ENCODE data around the gene GPR39.
"Not testable (repeated sequence)": the region's sequence is repeated elsewhere in the genome, so short reads cannot be mapped to it uniquely, and the experiment has no call there.

GPR39 gene

DNA sequence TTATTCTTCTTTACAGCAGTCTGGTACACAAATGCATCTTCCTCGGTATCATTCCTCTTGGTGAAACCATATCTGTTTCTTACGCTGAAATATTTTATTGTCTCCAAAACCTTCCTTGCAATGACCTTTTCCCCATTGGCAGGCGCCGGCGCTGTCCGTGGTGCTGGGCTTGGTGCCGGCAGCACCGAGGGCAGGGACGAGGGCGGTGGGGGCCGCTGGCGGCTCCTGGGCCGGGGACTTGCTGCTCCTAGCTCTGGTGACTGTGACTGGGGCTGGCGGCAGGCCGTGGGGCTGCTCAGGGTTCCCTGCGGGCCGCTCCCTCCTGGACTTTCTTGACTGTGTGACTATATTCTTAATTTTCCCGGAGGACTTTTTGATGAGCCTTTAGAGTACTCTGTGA lies 72.5 kb downstream of the GPR39 start:
- no peak for DNase-seq (ENCODE audit: low read depth in 2 of 2)

DNA sequence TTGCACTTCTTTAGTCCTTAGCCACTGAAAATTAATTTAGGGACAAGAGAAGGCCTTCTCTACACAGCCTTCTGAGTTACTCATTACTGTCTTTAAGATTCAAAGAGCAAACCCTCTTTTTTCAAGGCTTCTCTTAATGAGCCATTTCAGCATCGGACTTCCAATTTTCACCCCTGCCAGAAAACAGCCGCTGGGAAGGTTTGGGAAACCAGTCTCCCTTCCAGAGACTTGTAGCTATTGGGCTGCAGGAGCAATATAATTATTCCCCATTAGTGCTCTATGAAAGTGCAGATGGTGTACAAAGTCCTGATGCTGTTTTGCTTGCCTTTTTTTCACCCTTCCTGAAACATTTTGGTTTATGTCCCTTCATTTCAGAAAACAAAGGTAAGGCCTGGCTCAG lies 79.3 kb downstream of the GPR39 start:
- DNase-seq (ENCODE audit: low read depth in 2 of 2), result no peak

DNA sequence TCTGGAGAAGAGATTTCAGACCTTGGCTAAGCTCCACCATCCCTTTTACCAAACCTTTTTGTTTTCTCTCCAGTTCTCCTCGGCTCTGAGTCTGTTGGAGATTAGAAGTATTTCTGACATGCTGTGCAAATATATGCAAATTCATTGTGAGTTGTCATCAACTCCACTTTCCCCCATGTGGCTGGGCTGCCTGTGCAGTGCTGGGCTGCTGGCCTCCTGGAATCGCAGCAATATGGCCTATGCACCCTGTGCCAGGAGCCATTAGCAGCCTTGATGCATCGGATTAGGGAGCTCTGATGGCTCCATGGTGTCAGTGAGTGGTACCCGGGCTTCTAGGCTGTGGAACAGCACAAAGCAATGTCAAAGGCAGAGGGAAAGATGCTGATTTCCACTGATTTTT lies 80.0 kb downstream of the GPR39 start:
- no peak for DNase-seq (ENCODE audit: low read depth in 2 of 2)

DNA sequence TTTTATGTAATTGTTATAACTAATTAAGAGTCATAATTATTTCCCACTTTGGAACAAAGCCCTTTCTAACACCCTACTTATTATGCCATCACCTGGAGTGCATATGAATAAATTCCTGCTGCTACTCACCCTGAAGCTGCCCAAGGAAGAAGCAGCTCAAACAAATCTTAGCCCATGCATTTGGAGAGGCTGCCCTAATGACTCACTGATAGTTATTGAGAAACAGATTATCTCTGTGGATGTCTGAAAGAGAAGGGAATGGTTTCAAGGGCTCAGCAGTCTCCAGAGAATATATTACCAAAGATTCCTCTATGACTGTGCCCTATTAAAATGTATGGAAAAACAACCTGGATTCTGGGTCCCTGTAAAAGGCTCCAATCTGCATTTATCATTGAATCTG lies 81.0 kb downstream of the GPR39 start:
- no peak for DNase-seq (ENCODE audit: low read depth in 2 of 2)

DNA sequence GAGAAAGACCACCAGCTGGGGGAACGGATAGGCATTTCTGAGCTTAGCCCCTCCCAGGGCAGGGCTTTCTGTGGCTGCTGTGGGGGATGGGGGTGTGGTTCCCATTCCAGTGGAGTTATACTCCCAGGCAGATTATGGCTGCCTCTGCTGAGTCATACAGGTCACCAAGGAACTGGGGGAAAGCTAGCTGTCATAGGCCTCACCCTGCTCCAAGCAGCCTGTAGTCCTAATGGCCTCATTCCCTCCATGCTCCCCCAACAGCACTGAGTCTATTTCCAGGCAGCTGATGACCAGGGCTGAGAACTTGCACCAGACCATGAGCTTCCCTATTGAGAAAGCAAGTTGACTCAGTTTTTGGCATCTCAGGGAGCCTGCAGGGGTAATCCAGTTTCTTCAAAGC lies 87.1 kb downstream of the GPR39 start:
- no peak for DNase-seq (ENCODE audit: low read depth in 2 of 2)

DNA sequence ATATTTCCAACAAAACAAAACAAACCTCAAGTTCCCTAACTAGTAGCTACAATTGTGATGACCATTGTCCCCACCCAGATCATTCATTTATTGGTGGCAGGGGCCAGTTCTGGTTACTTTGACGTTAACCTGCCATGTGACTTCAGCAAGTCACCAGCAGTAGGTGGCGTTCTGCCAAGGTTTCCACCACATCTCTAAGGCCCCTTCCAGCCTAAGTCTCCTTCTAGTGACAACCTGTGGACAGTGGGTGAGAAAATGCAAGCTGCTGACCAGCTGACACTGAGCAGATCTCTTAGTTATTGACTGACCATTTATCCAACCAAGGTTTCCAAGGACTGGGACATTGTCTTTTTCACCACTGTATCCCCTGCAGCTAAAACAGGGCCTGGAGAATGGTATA lies 98.4 kb downstream of the GPR39 start:
- no peak for DNase-seq (ENCODE audit: low read depth in 2 of 2)

DNA sequence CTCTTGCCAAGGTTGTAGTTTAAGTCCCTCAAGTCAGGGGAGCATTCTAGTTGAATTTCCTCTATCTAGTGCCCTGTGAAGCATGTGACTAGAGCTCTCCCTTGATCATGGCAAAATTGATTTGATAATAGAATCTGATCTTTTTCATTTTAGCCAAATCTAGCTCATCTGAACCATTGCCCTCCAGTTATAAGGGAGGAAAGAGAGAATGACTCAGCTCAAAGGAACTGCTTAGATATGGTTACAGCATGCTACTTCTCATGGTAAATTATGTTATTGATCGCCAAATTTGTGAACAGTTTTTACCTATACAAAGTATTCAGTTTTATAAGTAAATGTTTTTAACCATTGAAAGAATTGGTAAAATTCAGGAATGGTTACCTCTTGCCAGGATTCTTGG lies 100.8 kb downstream of the GPR39 start:
- DNase-seq (ENCODE audit: low read depth in 2 of 2), result no peak

DNA sequence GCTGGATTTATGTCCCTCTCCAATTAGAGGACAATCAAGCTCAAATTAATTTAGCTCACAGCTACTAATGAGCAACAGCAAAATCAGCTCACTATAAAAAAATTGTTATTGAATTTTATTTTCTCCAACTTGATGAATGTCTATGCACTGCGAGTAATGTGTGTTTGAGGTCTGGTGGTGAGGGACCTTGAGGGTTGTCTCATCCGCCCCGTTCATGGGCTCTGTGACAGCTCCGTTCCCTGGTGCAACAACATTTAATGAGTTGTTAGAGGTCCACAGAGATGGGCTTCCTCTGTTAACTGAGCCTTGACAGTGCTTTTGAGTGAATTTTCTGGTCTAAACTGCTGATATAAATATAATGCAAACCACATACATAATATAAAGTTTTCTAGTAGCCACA lies 101.7 kb downstream of the GPR39 start:
- DNase-seq (ENCODE audit: low read depth in 2 of 2), result no peak

DNA sequence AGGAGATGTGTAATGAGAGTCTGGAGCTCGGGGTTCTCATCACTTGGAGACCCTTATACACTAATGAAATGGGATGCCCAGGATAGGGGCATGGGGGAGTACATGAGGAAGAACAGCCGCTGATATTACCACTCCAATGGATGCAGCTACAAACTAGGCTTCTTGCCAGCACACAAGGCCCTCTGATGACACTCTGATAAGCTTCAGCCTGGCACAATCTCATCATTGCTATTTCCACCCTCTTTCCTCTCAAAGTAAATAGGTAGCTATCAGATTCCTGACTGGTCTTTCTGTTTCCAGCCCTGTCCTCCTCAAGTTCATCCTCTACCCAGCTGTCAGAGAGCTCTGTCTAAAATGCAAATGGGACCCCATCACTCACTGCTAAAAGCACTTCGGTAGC lies 103.0 kb downstream of the GPR39 start:
- no peak for DNase-seq (ENCODE audit: low read depth in 2 of 2)

DNA sequence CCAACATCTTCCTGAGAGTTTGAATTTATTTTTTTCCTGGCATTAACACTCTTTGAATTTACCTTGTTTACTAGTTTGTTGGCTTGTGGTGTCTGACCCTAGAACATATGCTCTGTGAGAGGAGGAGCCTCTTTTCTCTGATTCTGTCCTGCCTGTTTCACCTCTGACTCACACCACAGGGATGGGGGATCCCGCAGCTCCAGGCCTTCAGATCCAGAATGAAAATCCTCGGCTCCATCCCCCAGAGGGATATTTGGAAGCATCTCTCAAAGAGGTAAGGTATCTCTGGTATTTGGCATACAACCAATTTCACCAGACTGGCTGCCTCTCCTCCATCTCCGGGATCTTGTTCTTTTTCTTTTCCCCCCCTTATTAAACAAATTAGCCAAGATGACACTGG lies 104.7 kb downstream of the GPR39 start:
- no peak for DNase-seq (ENCODE audit: low read depth in 2 of 2)

DNA sequence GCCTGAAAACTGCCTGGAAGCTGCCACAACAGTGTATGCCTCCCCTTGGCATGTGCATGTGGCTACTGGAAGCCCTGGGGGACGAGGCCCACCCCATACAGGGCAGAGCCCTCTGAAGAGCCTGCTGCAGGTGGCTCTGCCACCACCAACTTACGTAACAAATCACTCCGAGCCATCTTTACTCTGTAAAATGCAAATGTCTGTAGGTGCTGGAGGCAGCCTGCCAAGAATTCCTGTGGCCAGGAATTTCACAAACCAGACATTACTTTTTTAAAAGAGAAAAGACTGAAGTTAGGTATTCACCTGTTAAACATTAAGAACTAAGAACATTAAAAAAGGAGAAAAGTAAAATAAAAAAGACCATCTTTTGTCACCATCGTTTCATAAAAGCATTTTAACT lies 106.3 kb downstream of the GPR39 start:
- no peak for DNase-seq (ENCODE audit: low read depth in 2 of 2)

DNA sequence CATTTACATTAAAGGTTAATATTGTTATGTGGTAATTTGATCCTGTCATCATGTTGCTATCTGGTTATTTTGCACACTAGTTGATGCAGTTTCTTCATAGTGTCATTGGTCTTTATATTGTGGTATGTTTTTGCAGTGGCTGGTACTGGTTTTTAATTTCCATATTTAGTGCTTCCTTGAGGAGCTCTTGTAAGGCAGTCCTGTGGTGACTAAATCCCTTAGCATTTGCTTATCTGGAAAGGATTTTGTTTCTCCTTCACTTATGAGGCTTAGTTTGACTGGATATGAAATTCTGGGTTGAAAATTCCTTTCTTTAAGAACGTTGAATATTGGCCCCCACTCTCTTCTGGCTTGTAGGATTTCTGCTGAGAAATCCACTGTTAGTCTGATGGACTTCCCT lies 120.5 kb downstream of the GPR39 start:
- not testable (repeated sequence) for DNase-seq (ENCODE audit: low read depth in 2 of 2)

DNA sequence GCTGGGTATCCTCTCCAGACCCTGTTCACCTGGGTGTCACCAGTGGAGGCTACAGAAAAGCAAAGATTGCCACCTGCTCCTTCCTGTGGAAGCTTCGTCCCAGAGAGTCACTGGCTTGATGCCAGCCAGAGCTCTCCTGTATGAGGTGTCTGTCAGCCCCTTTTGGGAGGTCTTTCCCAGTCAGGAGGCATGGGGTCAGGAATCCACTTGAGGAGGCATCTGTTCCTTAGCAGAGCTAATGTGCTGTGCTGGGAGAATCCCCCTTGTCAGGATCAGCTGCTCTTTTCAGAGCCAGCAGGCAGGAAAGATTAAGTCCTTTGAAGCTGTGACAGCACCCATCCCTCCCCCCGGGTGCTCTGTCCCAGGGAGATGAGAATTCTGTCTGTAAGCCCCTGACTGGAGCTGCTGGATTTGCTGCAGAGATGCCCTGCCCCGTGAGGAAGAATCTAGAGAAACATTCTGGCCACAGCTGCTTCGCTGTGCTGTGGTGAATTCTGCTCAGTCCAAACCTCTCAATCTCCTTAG lies 121.8 kb downstream of the GPR39 start:
- no peak for DNase-seq (ENCODE audit: low read depth in 2 of 2)

DNA sequence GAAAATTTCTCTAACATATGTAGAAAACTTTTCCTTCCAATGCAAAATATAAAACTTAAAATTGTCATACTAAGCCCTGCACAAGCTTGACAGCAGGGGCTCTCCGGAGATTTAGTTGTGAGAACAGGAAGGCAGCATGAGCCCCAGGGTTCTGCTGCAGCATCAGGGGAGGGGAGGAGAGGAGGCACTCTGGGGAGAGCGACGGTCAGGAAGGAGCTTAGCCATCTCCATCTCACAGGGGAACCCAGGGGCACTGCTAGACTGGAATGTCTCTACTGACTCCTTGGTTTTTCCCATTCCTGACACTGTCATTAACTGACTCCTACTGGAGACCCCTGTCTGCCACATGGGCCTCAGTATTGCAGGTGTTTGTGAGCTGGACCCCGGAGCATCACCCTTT lies 123.6 kb downstream of the GPR39 start:
- no peak for DNase-seq (ENCODE audit: low read depth in 2 of 2)

DNA sequence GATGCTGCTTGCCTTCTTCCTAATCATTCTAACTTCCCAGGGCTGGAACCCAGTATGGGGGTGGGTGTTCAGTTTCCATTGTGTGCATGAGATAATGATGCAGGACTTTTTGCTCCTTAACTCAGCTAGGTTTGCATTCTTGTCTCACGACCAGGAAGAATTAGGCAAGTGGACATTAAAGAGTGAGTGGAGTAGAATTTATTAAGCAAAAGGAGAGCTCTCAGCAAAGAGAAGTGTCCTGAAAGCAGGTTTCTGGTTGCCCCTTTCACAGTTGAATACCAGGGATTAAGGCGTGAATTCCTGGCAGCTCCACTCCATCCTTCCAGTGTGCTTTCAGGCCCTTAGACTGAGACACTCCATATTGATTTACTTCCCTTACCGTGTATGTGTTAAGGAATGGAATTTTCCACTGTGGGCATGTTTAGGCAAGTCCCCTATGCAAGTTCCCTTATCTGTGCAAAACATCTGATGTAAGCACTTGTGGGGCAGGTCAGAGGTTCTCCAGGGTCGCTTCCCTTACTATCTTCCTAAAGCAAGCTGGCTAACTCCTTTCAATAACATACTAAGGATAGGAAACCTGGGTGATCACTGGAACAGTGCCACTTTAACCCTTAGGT lies 126.5 kb downstream of the GPR39 start:
- no peak for DNase-seq (ENCODE audit: low read depth in 2 of 2)

DNA sequence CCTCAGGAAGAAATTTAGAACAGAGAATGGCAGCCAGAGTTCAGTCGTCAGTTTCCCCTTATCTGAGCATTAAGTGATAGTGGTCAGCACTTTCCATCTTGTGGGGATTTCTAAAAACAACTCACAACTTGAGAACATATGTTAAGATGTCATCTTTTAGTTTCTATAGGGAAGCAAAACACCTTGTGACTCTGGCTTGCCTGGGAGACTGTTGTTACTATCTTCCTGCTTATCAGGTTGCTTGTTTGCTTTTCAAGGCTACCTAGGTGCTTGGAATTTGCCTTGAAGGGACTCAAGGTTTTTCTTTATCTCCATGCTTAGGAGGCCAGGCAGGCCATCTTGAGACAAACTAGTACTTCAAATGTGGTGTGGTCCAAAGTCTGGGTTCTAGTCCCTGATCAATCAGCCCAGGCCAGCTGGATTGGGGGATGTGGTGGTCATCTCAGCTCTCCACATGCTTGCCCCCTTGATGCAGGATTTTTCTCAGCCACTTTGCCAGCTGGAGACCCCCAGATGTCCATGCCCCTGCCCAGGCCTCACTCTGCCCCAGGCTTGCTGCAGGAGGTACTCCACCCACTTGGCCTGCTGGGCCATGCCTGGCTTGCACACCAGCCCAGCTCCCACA lies 127.5 kb downstream of the GPR39 start:
- no peak for DNase-seq (ENCODE audit: low read depth in 2 of 2)

DNA sequence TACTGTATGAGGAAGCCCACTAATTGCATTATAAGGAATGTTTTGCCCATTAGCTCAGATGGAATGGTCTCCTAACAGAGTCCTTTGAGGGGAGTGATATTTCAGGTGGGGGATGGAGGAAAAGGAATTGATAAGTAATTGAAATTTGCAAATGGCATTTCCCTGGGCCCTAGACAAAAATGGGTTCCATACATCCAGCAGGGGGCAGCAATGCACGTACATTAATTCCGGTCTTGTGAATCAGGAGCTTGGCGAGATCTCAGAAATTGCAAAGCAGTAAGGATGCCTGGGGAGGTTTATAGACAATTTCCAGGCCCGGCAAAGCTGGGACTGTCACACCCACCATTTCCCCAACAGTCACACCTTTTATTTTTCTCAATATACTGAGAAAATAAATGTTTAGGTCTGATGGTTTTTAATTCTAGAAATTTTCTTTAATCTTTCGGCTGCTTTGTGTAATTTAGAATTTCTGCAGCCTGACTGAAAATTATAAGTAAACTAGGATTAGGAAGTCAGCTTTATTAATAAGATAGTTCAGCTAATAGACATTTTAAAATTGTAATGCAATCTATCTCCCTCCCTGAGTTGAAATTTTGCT lies 130.6 kb downstream of the GPR39 start:
- peak; percentile 14 to 49 for DNase-seq (ENCODE audit: low read depth in 2 of 2)

DNA sequence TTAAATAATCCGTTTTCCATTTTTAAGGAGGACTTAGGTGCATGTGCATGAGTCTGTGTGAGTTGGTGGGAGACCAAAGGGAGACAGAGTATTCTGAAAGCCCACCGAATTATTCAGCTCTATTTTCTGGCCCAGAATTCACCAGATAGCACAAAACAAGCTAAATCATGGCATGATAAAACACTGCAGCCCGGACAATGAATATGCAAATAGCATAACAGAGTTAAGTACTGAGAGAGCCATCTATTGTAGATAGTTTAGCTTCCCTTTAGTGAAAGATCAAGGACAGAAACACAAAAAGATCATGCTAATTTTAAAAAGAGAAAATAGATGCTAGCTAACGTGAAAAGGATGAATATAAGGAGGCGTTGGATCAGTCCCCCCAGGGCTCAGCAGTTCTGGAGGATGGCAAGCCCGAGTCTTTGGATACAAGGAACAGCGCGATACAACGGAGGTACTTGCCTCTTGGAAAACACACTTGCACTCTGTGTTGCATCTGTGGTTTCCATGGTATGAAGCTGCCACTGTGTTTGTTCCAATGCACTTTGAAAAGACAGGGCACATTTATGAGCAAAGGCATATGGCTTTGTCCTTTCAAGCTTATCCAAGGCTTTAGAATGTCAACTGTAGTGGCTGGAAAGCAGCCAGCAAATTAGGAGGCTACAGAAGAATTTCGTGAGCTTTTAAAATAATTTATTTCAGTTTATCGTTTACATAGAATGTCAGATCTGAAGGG lies 133.5 kb downstream of the GPR39 start:
- DNase-seq (ENCODE audit: low read depth in 2 of 2), result no peak

DNA sequence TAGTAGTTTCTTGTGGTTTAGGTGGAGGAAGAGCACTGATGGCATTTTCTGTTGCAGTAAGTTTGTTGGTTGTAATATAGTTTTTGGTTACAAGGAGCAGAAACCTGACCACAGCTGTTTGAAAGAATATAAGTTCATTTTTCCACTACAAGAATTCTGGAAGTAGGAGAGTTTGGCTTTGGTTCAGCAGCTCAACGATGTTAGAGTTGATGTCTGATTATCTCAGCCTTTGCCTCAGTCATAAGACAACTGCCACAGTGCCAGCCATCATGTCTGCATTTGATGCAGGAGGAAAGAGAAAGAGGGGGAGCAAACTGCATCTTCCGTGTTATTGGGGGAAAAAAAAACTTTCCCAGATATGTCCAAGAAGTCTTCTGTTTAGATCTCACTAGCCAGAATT lies 134.3 kb downstream of the GPR39 start:
- no peak for DNase-seq (ENCODE audit: low read depth in 2 of 2)

DNA sequence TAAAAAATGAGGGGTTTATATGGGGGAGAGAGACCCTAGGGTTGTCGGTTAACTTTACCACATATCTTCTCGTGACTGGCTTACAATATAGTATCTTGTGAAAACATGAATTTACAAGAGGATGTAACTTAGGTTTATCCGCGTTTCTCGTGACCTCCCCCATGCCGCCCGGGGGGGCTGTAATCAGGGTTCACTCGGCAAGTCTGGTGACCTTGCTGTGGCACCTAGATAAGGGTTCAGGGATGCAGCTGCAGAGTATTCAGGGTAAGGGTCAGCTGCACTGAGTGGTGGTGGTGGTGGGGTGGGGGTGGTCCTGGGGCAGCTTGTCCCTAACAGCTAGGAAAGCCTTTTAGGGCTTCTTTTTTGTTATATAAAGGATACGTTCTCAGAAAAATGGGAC lies 141.1 kb downstream of the GPR39 start:
- no peak for DNase-seq (ENCODE audit: low read depth in 2 of 2)

DNA sequence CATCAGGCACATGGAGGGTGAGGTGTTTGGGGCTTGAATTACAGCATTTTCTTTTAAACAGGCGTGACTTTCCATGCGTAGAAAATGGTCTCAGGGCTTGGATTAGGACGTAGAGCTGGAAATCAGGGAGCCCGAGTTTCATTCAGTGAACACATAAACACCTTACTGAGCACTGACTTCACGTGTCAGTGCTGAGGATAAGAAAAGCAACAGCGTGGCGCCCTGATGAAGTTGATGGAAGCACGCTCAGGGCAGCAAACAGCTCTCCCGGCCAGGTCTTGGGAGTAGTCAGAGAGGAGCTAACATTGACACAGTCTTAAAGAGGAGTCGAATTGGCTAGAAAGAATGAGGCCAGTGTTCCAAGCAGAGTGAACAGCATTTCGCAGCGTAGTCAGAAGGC lies 142.7 kb downstream of the GPR39 start:
- no peak for DNase-seq (ENCODE audit: low read depth in 2 of 2)

DNA sequence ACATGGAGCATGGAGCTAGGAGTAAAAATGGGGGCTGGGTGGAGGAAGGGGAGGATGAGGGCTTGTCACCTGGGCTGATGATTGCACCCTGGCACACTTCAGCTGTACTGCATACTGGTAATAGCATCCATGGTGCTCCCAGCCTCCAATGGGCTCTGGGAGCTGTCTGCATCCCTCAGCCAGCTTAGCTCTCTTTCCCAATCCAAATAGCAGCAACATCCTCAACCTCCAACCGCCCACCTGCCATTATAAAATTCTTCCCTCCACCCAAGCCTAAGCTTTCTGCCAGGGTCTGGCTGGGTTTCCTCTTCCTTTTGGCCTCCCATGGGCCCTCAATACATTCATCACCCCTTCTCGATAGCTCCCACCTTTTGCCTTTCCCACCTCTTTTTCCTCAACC lies 143.3 kb downstream of the GPR39 start:
- DNase-seq (ENCODE audit: low read depth in 2 of 2), result no peak

DNA sequence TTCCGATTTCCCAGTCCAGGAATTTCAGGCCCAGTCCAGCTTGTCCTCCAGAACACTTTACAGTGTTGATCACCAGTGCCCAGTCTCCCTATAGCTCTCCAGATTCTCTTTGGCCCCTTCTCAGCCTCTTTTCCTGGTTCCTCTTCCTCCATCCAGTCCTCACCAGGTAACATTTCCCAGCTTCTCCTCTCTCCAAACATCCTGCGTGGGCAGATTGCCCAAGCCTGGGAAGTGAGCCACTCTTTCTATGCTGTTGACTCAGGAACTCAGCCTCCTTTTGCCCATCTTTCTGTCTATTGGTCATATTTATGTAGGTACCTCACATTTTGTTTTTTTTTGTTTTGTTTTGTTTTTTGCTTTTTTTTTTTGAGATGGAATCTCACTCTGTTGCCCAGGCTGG lies 144.0 kb downstream of the GPR39 start:
- DNase-seq (ENCODE audit: low read depth in 2 of 2), result no peak

Data from stimulated activated CD4-positive, alpha-beta T cell treated with anti-CD3 and anti-CD28 coated beads, Interleukin-15, amount 100 ng/mL, for 48 hours (primary cell).